Activated CD8-positive, alpha-beta memory T cell treated with anti-CD3 and anti-CD28 coated beads for 4 hours (primary cell): ENCODE results near the gene CPA3.

Source experiments
- DNase-seq, 2 donors: peaks; one replicate each; pipeline ENCODE4 v3.0.0-alpha.2; 2020; ENCODE audit warnings: low read depth in 2 of 2

CPA3 gene

GRCh38 chr3:148916132-148916531 is 51.0 kb downstream of the CPA3 start:
- DNase-seq, result no peak

GRCh38 chr3:148922467-148922866 is 57.4 kb downstream of the CPA3 start:
- DNase-seq, result no peak

- DNase-seq, result no peak
Observed at GRCh38 chr3:148923592-148923991, 58.5 kb downstream of the CPA3 start.

- no peak for DNase-seq
Observed at GRCh38 chr3:148924562-148924961, 59.5 kb downstream of the CPA3 start.

GRCh38 chr3:148925845-148926244 is 60.7 kb downstream of the CPA3 start:
- DNase-seq, result no peak

GRCh38 chr3:148930752-148931151 is 65.7 kb downstream of the CPA3 start:
- no peak for DNase-seq

GRCh38 chr3:148931574-148931973 is 66.5 kb downstream of the CPA3 start:
- no peak for DNase-seq

GRCh38 chr3:148932972-148933371 is 67.9 kb downstream of the CPA3 start:
- no peak for DNase-seq

- no peak for DNase-seq
Observed at GRCh38 chr3:148937467-148938255, 72.6 kb downstream of the CPA3 start.

GRCh38 chr3:148938306-148938705 is 73.2 kb downstream of the CPA3 start:
- no peak for DNase-seq

GRCh38 chr3:148938936-148939335 is 73.8 kb downstream of the CPA3 start:
- no peak for DNase-seq

GRCh38 chr3:148940983-148941382 is 75.9 kb downstream of the CPA3 start:
- no peak for DNase-seq

- no peak for DNase-seq
Observed at GRCh38 chr3:148943506-148944205, 78.6 kb downstream of the CPA3 start.

GRCh38 chr3:148945116-148945515 is 80.0 kb downstream of the CPA3 start:
- DNase-seq, result no peak
